ENCODE measurements around the gene HOMER3. TPM values are rescaled to one million over a fixed set of nuclear protein-coding genes. Genes with fewer than 3 reads are reported as not detected.

Gene HOMER3
- total RNA-seq, 1 experiment from 2014 or later, result not detected

Other genes starting within 250 kb of the HOMER3 start
- not detected in 2 replicates for gene COMP, start 149.9 kb downstream of the HOMER3 start, total RNA-seq (2014; rRNA removed; shearing (Covaris generic); ENCODE audit: low replicate concordance)
- 30.6 and 85.5 TPM in 2 replicates for gene UPF1, start 109.3 kb downstream of the HOMER3 start, total RNA-seq (2014; rRNA removed; shearing (Covaris generic); ENCODE audit: low replicate concordance)
- not detected in 2 replicates for gene CERS1, start 45.1 kb downstream of the HOMER3 start, total RNA-seq (2014; rRNA removed; shearing (Covaris generic); ENCODE audit: low replicate concordance)
- gene COPE, start 21.8 kb downstream of the HOMER3 start, total RNA-seq (2014; rRNA removed; shearing (Covaris generic); ENCODE audit: low replicate concordance), result 145 and 153 TPM in 2 replicates
- 49.3 and 74.5 TPM in 2 replicates for gene DDX49, start 21.5 kb downstream of the HOMER3 start, total RNA-seq (2014; rRNA removed; shearing (Covaris generic); ENCODE audit: low replicate concordance)
- gene SUGP2, start 92.3 kb upstream of the HOMER3 start, total RNA-seq (2014; rRNA removed; shearing (Covaris generic); ENCODE audit: low replicate concordance), result 71.7 and 74.1 TPM in 2 replicates
- 25.1 and 43.6 TPM in 2 replicates for gene ARMC6, start 92.4 kb upstream of the HOMER3 start, total RNA-seq (2014; rRNA removed; shearing (Covaris generic); ENCODE audit: low replicate concordance)
- 4.5 and 6.2 TPM in 2 replicates for gene SLC25A42, start 122.8 kb upstream of the HOMER3 start, total RNA-seq (2014; rRNA removed; shearing (Covaris generic); ENCODE audit: low replicate concordance)
- gene TMEM161A, start 197.3 kb upstream of the HOMER3 start, total RNA-seq (2014; rRNA removed; shearing (Covaris generic); ENCODE audit: low replicate concordance), result 24.9 and 58.5 TPM in 2 replicates
- gene MEF2B, start 229.0 kb upstream of the HOMER3 start, total RNA-seq (2014; rRNA removed; shearing (Covaris generic); ENCODE audit: low replicate concordance), result 395 and 679 TPM in 2 replicates